Measurements from ENCODE around the gene GMPR2. TPM values are rescaled to one million over a fixed set of nuclear protein-coding genes. Genes with fewer than 3 reads are reported as not detected.
A peak's percentile ranks its signal among the peaks of the same experiment; 100 is the strongest.
"Not testable (repeated sequence)": the region's sequence is repeated elsewhere in the genome, so short reads cannot be mapped to it uniquely, and the experiment has no call there.

Gene GMPR2
- total RNA-seq, 5 donors from 2014 or later (not counting 1 experiment from before 2014, with no cell fraction given) = 53.8 to 81.2 (median 64.0) TPM

DNA sequence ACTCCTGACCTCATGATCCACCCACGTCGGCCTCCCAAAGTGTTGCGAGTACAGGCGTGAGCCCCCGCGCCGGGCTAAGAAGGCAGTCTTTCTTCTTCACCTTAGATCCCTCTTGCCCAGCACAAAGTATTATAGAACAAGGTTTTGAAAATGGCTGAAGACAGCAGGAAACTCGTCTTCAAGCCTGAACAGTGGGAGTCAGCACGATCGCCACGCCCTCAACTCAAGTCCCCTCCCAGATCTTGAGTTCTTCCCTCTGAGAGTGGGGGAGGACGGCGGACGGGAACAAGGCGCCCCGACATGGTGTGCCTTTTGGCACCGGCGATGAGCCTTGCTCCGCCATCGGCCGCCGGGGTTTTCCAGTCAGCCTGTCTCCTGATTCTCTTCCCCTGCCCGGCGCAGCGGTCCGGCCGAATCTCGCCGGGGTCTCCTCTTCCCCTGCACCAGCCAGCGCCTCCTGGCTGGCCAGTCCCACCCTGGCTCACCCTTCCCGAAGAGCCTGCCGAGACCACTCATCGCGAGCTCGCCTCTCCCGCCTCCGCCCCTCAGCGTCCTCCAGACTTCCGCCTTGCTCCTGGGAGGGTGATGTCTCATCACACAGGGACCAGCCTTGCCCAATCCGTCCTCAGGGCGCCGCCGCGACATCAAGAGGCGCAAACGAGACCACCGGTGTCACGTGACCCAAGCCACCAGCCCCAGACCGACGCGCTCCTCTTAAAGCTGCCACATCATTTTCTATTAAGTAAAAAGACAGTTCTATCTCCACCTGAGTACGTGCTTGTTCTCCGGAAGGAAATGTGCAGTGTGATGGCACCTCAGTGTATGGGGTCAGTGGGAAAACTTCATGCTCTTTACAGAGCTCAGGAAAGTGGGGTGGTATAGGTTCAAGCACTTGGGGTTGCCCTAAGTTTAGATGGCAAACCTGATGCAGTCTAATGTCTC lies 19.5 kb upstream of the GMPR2 start, which contains the start of gene CHMP4A:
TSS of gene CHMP4A (minus strand) at position 565 of the 942 bp plus-strand sequence. CDS start at position 516, 49 bp downstream.
- Mint-ChIP-seq H3K4me1 (peaks cover 55 to 67% (median 58%) of the 10 kb centered on the region in 3 donors), H3K36me3 (peaks cover 36% of the 10 kb centered on the region)
- CTCF ChIA-PET = interaction anchor here (0.6 to 1.7 kb wide), 5 partner anchors 20 to 219 kb away, joined by 3 to 12 read pairs (median 5); partner anchors contain the start of gene TINF2 (in 1 of the 2)

DNA sequence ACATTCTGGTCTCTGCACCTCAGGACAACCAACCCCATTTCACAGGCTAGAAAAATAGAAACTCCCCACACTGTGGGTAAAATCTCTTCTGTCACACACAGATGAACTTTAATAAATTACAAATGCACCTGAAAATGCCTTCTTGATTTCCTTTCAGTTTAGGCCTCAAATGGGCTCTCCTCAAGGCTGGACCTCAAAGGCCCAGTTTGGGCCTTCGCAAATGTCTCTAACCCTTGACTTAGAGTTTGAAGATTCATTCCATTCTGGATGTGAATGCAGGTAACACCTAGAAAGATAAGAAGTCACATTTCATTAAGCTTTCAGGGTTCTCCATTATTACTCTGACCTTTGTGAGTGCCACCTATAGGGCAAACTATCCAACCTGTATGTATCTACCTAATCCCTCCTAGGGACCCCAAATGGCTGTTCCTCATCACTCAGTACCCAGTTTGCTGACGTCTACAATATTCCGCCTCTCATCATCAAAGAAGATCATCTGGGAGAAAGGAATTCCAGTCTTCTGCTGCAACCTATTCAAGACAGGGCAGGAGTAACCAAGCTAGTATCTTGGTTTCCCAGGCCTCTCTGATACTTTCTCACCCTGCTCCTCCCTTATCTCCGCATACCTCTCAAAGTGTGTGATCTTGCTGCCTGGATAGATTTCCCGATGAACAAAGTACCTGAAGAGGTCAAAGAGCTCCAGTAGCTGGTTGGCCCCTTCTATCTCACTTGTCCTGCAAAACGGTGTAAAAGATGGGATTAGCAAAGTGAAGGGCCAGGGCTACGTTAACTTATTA lies 18.7 kb upstream of the GMPR2 start:
- H3K27me3 Mint-ChIP-seq = no peaks in the 10 kb centered on the region
- peak overlapping the region; percentile 86 to 92 (median 89) for H3K4me3 Mint-ChIP-seq
- ChIA-PET POLR2A (interaction anchor here (0.6 to 3.6 kb wide), 8 partner anchors 14 to 636 kb away, joined by 3 to 22 read pairs (median 4); partner anchors contain the start of genes JPH4 (in 1 of the 2), TINF2 (in 1 of the 2) and TM9SF1 (in 1 of the 2)), CTCF (interaction anchor here (0.7 to 1.7 kb wide), 6 partner anchors 20 to 218 kb away, joined by 3 to 12 read pairs (median 6); partner anchors contain the start of gene TINF2 (in 1 of the 2))
- H3K36me3 Mint-ChIP-seq = peaks cover 33% of the 10 kb centered on the region
- peaks cover 5 to 31% of the 10 kb centered on the region in 2 donors for H3K36me3 ChIP-seq (ENCODE audit: control insufficient read depth in 2 of 2, extremely low read depth in 1 of 2, insufficient read depth in 1 of 2, low read length in 1 of 2)
- peak overlapping the region; percentile 81 to 99 for H3K4me3 ChIP-seq (ENCODE audit: control insufficient read depth in 1 of 2, extremely low read depth in 1 of 2, low read length in 1 of 2)
- H3K9me3 Mint-ChIP-seq = no peaks in the 10 kb centered on the region
- WGBS (ENCODE audit: insufficient coverage) = 100% methylated on average over 4 of the region's 7 CpGs
- no peaks in the 10 kb centered on the region for H3K9me3 ChIP-seq
- H3K4me1 ChIP-seq (ENCODE audit: control insufficient read depth in 1 of 2, extremely low read depth in 1 of 2, insufficient read depth in 2 of 2, low read length in 2 of 2) = peaks cover 21 to 45% of the 10 kb centered on the region in 2 experiments
- H3K4me1 Mint-ChIP-seq = peaks cover 52 to 64% (median 58%) of the 10 kb centered on the region in 3 donors
- H3K27me3 ChIP-seq (replicated peaks in 1 of 2; ENCODE audit: control insufficient read depth in 2 of 2, extremely low read depth in 1 of 2, insufficient read depth in 2 of 2, low read length in 1 of 2) = no peaks in the 10 kb centered on the region
- peak overlapping the region; percentile 94 to 95 for H3K27ac Mint-ChIP-seq
- H3K27ac ChIP-seq (ENCODE audit: low read length) = peak overlapping the region; percentile 99
- ATAC-seq (replicated peaks in 1 of 4) (no peak), DNase-seq (no peak)

More for the DNA sequence above, 19.5 kb upstream of the GMPR2 start, which contains the start of gene CHMP4A:
- WGBS (ENCODE audit: insufficient coverage) = under 1% methylated on average over 38 of the region's 53 CpGs
- ATAC-seq (replicated peaks in 1 of 4) (peak; percentile 76 to 82 (median 78)), DNase-seq (peak; percentile 84 to 98 (median 96))
- Histone ChIP-seq H3K9me3 (no peaks in the 10 kb centered on the region), H3K36me3 (ENCODE audit: control insufficient read depth in 2 of 2, extremely low read depth in 1 of 2, insufficient read depth in 1 of 2, low read length in 1 of 2) (peaks cover 10 to 37% of the 10 kb centered on the region in 2 donors), H3K27ac (ENCODE audit: low read length) (peak within 1 kb of the TSS; percentile 99), H3K4me1 (ENCODE audit: control insufficient read depth in 1 of 2, extremely low read depth in 1 of 2, insufficient read depth in 2 of 2, low read length in 2 of 2) (peaks cover 21 to 45% of the 10 kb centered on the region in 2 experiments), H3K4me3 (ENCODE audit: control insufficient read depth in 1 of 2, extremely low read depth in 1 of 2, low read length in 1 of 2) (peak within 1 kb of the TSS; percentile 81 to 99), H3K27me3 (replicated peaks in 1 of 2; ENCODE audit: control insufficient read depth in 2 of 2, extremely low read depth in 1 of 2, insufficient read depth in 2 of 2, low read length in 1 of 2) (no peaks in the 10 kb centered on the region)
- Mint-ChIP-seq H3K27me3 (no peaks in the 10 kb centered on the region), H3K9me3 (no peaks in the 10 kb centered on the region), H3K4me3 (peak within 1 kb of the TSS; percentile 86 to 92 (median 89)), H3K27ac (peak within 1 kb of the TSS; percentile 94 to 95)
- POLR2A ChIA-PET = interaction anchor here (0.5 to 3.6 kb wide), 8 partner anchors 15 to 635 kb away, joined by 3 to 22 read pairs (median 4); partner anchors contain the start of genes JPH4 (in 1 of the 2), TINF2 (in 1 of the 2) and TM9SF1 (in 1 of the 2)

GRCh38 chr14:24215495-24216344 lies 17.0 kb upstream of the GMPR2 start, which contains the start of gene MDP1:
TSS of gene MDP1 (minus strand) at chr14:24216066. CDS start at chr14:24215955, 111 bp downstream.
- Histone ChIP-seq H3K9me3 (no peaks in the 10 kb centered on the region), H3K36me3 (ENCODE audit: control insufficient read depth in 2 of 2, extremely low read depth in 1 of 2, insufficient read depth in 1 of 2, low read length in 1 of 2) (peaks cover 5 to 14% of the 10 kb centered on the region in 2 donors), H3K27ac (ENCODE audit: low read length) (peak within 1 kb of the TSS; percentile 86), H3K4me1 (ENCODE audit: control insufficient read depth in 1 of 2, extremely low read depth in 1 of 2, insufficient read depth in 2 of 2, low read length in 2 of 2) (peaks cover 21 to 45% of the 10 kb centered on the region in 2 experiments), H3K4me3 (ENCODE audit: control insufficient read depth in 1 of 2, extremely low read depth in 1 of 2, low read length in 1 of 2) (peak within 1 kb of the TSS; percentile 67 to 89), H3K27me3 (replicated peaks in 1 of 2; ENCODE audit: control insufficient read depth in 2 of 2, extremely low read depth in 1 of 2, insufficient read depth in 2 of 2, low read length in 1 of 2) (no peaks in the 10 kb centered on the region)
- DNase-seq (peak; percentile 73 to 96 (median 85)), ATAC-seq (replicated peaks in 1 of 4) (peak; percentile 74 to 82 (median 80))
- WGBS (ENCODE audit: insufficient coverage) = 0% methylated on average over 26 of the region's 40 CpGs
- Mint-ChIP-seq H3K27me3 (no peaks in the 10 kb centered on the region), H3K4me1 (peaks cover 42 to 54% (median 50%) of the 10 kb centered on the region in 3 donors), H3K27ac (peak within 1 kb of the TSS; percentile 95 to 97), H3K9me3 (no peaks in the 10 kb centered on the region), H3K36me3 (peaks cover 19% of the 10 kb centered on the region), H3K4me3 (peak within 1 kb of the TSS; percentile 86 to 93 (median 92))
- POLR2A ChIA-PET = interaction anchor here (0.7 to 1.0 kb wide), 4 partner anchors 17 to 61 kb away, joined by 3 to 5 read pairs (median 4); partner anchors contain the start of gene TINF2 (in 1 of the 2)
- CTCF ChIA-PET = interaction anchor here (0.7 to 2.5 kb wide), 13 partner anchors 9 to 1200 kb away, joined by 3 to 26 read pairs (median 3); partner anchors contain the start of genes IPO4 (in 1 of the 2), LTB4R2 (in 1 of the 2) and TINF2 (in 1 of the 2)

- H3K27me3 ChIP-seq (replicated peaks in 1 of 2; ENCODE audit: control insufficient read depth in 2 of 2, extremely low read depth in 1 of 2, insufficient read depth in 2 of 2, low read length in 1 of 2) = no peaks in the 10 kb centered on the region
- CTCF ChIA-PET = interaction anchor here (0.7 to 2.5 kb wide), 10 partner anchors 8 to 220 kb away, joined by 3 to 26 read pairs (median 3); partner anchors contain the start of genes IPO4 (in 1 of the 2) and TINF2 (in 1 of the 2)
- no peak for ATAC-seq (replicated peaks in 1 of 4)
- 80% methylated on average over 1 of the region's 2 CpGs for WGBS (ENCODE audit: insufficient coverage)
- Mint-ChIP-seq H3K4me1 (peaks cover 39 to 48% (median 48%) of the 10 kb centered on the region in 3 donors), H3K27me3 (no peaks in the 10 kb centered on the region), H3K36me3 (peaks cover 17% of the 10 kb centered on the region), H3K4me3 (peak overlapping the region; percentile 86 to 93 (median 92)), H3K27ac (peak overlapping the region; percentile 95 to 97), H3K9me3 (no peaks in the 10 kb centered on the region)
- peak overlapping the region in 1 of 2 donors; percentile 67 for H3K4me3 ChIP-seq (ENCODE audit: control insufficient read depth in 1 of 2, extremely low read depth in 1 of 2, low read length in 1 of 2)
- H3K27ac ChIP-seq (ENCODE audit: low read length) = peak overlapping the region; percentile 86
- peaks cover 2 to 9% of the 10 kb centered on the region in 2 donors for H3K36me3 ChIP-seq (ENCODE audit: control insufficient read depth in 2 of 2, extremely low read depth in 1 of 2, insufficient read depth in 1 of 2, low read length in 1 of 2)
- H3K4me1 ChIP-seq (ENCODE audit: control insufficient read depth in 1 of 2, extremely low read depth in 1 of 2, insufficient read depth in 2 of 2, low read length in 2 of 2) = peaks cover 19 to 41% of the 10 kb centered on the region in 2 experiments
- DNase-seq = no peak
- H3K9me3 ChIP-seq = no peaks in the 10 kb centered on the region
- POLR2A ChIA-PET = interaction anchor here (0.6 to 1.0 kb wide), 4 partner anchors 18 to 26 kb away, joined by 3 to 5 read pairs (median 4); partner anchors contain the start of gene TINF2 (in 1 of the 2)
Observed at GRCh38 chr14:24216345-24216699, 16.4 kb upstream of the GMPR2 start.

- not testable (repeated sequence) for H3K4me3 Mint-ChIP-seq; DNase-seq; H3K9me3 Mint-ChIP-seq; H3K27me3 Mint-ChIP-seq; ATAC-seq (replicated peaks in 1 of 4); H3K36me3 ChIP-seq (ENCODE audit: control insufficient read depth in 2 of 2, extremely low read depth in 1 of 2, insufficient read depth in 1 of 2, low read length in 1 of 2); H3K9me3 ChIP-seq; H3K27ac ChIP-seq (ENCODE audit: low read length); H3K27me3 ChIP-seq (replicated peaks in 1 of 2; ENCODE audit: control insufficient read depth in 2 of 2, extremely low read depth in 1 of 2, insufficient read depth in 2 of 2, low read length in 1 of 2); H3K4me3 ChIP-seq (ENCODE audit: control insufficient read depth in 1 of 2, extremely low read depth in 1 of 2, low read length in 1 of 2)
- ChIA-PET POLR2A (interaction anchor here in 1 of 2 donors (0.6 kb wide), 1 partner anchor 26 kb away, joined by 3 read pairs; the partner anchor contains the start of gene TINF2), CTCF (interaction anchor here in 1 of 2 donors (2.5 kb wide), 1 partner anchor 26 kb away, joined by 26 read pairs; the partner anchor contains the start of gene TINF2)
- WGBS (ENCODE audit: insufficient coverage) = no CpG with 5 or more reads among the region's 1 CpG
- Mint-ChIP-seq H3K36me3 (peaks cover 13% of the 10 kb centered on the region), H3K4me1 (peaks cover 33 to 43% (median 43%) of the 10 kb centered on the region in 3 donors), H3K27ac (peak overlapping the region in 1 of 2 donors; percentile 34)
- H3K4me1 ChIP-seq (ENCODE audit: control insufficient read depth in 1 of 2, extremely low read depth in 1 of 2, insufficient read depth in 2 of 2, low read length in 2 of 2) = peaks cover 14 to 39% of the 10 kb centered on the region in 2 experiments
Observed at GRCh38 chr14:24216876-24217275, 15.9 kb upstream of the GMPR2 start.
